T-helper 2 cell treated with Interferon-gamma antibody and Interleukin-4, amounts not matched to agents 100 ng/mL and 5 ng/mL, for 36 hours (primary cell): ENCODE measurements around the gene PLCG2. TPM values are rescaled to one million over a fixed set of nuclear protein-coding genes. Genes with fewer than 3 reads are reported as not detected.
"Not testable (repeated sequence)": the region's sequence is repeated elsewhere in the genome, so short reads cannot be mapped to it uniquely, and the experiment has no call there.

Experiments used
- intact Hi-C: fragments of 100-400 bp; cut with micrococcal nuclease; formaldehyde crosslinking; loops from one replicate; pipeline ENCODE4 v1.15.1; 2023
- total RNA-seq: library from RNA; stranded (reverse); gene quantifications from 2 replicates; pipeline ENCODE4 v1.2.3, GENCODE V29; 2022

Gene PLCG2
- total RNA-seq, 1 donor from 2014 or later = 4.2 TPM

DNA sequence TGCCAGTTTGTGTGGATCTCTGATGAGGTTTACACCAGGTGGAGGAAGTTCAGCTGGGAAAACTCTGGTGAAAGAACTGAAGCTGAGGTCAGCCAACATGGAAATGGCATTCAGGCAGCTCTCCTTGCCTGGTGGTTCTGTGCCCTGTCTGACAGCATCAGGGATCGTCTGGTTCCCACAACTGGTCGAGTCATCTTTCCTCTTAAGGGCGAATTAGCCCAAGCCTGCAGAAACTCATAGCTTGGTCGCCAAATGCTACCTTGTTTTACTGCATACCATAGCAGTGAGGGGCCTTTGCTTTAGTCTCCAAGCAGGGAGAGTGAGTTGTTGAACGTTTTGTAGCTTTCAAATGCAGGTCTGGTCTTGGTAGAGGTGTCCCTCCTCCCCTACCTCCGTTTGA lies 7.2 kb downstream of the PLCG2 start:
- intact Hi-C loops = no loop called here

DNA sequence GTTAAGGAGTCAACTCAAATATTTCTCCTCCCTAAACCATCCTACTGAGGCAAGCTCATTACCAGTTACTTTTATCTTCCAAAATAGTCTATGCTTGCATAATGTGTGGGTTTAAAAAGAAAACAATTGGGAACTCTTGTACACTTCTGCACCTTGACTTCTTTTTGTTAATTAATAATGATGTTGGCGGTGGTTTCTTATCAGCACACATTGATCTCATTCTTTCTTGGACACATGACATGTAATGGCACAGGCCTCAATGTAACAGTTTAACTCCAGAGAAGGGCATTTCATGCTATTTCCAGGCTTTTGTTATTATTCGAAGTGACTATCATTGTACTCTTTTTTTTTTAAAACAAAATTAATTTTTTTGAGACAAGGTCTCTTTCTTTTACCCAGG lies 7.8 kb downstream of the PLCG2 start:
- intact Hi-C loops = no loop called here

GRCh38 chr16:81787659-81788058 lies 8.6 kb downstream of the PLCG2 start:
- intact Hi-C loops = no loop called here

DNA sequence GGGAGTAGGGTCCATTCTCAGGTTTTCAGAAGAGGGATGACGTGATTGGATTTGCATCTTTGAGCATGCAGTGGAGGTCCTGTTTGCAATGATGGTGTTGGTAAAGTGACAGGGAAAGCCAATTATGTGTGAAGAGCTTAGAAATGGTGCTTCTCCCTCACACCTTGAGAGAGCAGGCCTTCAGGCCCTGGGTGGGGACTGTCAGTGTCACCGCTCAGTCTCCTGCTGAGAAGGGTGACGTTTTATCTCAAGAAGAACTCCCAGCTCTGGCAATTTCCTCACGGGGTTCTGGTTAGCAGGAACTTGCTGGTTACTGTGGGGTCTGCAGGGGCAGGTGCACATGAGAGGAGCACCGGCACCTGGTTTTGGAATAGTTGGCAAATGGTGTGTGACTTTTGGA lies 11.2 kb downstream of the PLCG2 start:
- intact Hi-C loops = no loop called here

DNA sequence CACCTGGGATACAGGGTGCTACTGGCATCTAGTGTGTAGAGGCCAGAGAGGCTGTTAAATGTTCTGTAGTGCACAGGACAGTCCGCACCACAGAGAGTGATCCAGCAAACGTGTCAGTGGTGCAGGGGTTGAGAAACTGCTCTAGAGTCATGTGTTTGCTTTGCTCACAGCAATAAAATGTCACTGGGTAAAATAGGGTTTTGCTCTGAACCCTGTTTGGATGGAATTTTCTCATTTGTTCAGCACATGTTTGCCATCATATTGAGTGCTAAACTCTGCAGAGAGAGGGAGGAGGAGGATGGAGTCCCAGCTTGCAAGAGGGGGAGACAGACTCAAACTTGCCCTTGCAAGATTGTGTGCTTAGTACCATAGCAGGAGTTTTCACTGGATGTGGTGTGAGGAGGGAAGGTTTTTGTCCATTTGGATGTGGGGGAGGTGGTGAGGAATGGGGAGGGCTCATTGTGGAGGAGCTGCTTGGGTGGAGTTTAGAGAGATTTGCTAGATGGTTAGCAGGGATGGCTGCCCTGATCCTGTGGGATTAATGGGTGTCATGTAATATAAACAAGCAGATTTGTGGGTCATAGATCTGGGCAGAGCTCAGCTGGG lies 11.8 kb downstream of the PLCG2 start:
- intact Hi-C loops = no loop called here

DNA sequence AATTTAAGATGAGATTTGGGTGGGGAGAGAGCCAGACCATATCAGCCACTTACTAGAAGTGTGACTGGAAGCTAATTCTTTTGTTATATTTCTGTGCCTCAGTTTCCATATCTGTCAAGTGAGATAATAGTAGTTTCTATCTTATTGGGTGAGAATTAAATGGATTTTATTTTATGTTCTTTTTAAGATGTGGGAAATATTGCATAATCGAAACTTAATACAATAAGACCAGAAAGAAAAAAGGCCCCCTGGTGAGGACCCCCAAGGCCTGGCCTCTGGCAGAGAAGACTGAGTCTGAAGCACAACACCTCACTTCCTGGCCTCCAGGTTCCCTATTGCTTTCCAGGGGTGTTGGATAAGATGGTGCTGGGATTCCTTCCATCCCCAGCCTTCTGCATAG lies 13.7 kb downstream of the PLCG2 start:
- intact Hi-C loops = no loop called here

DNA sequence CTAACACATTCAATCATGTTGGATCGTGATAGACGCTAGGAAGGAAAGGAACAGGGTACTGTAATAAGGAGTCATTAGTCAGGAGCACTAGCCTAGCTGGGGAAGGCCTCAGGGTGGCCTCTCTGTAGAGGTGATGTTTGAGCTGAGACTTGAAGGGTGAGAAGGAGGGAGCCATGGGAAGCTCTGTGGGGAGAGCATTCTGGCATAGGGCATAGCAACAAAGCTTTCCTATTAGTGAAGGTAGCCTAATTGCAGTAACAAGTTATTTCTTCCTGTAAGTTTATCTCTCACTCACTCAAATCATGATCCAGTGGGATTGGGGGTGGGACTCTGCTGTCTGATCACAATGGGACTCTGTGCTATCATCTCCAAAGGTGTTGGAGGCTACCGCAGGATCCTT lies 16.1 kb downstream of the PLCG2 start:
- intact Hi-C loops = no loop called here

- intact Hi-C loops = no loop called here
These were observed 16.9 kb downstream of the PLCG2 start for GRCh38 chr16:81796035-81796434.

DNA sequence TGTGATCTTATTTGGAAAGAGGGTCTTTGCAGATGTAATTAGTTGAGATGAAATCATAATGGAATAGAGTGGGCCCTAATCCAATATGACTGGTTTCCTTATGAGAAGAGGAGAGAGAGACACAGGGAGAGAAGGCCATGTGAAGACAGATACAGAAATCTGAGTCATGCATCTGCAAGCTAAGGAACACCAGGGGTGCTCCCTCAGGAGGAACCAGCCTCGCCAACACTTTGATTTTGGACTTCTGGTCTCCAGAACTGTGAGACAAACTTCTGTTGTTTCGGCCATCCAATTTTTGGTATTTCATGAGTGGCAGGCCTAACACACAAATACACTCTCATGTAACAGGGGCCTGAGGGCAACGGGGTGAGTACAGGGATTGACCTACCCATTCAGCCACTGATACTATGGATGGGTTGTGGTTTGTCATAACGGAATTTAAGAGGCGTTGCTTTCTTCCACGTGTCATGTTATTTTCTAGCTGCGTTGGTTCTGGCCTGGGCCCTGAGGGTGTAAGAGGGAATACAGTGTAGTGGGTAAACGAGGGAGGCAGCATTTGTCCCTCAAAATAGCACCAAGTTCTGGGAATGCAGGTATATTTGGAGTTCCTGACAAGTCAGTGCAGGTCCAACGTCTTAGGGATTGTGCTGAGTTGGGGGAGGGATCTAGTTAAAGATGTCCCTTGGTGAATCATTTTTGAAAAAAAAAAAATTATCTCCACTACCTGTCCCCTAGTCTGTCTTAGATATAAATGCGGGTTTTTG lies 17.7 kb downstream of the PLCG2 start:
- intact Hi-C loops = no loop called here

DNA sequence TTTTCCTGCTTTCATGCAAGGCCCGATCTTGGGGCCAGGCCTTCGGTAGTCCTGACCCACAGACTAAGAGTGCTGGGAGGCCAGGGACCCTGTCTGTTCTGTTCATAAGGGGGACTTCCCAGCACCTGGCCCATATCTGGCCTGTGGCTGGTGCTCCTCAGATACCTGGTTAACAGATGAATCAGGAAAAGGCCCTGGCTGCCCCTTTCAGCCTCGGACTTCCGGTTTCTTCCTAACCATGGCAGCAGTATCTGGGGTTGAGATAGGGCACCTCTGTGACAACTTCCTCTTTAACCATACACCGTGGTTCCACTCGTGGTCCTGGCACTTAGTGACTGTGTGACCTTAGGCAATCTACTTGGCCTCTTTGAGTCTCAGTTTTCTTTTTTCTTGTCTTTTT lies 18.4 kb downstream of the PLCG2 start:
- intact Hi-C loops = no loop called here

GRCh38 chr16:81798311-81799137 lies 19.4 kb downstream of the PLCG2 start:
- intact Hi-C loops = no loop called here

- intact Hi-C loops = no loop called here
These were observed 20.0 kb downstream of the PLCG2 start for GRCh38 chr16:81799138-81799504.

GRCh38 chr16:81801724-81802123 lies 22.6 kb downstream of the PLCG2 start:
- intact Hi-C loops = not testable (repeated sequence)

DNA sequence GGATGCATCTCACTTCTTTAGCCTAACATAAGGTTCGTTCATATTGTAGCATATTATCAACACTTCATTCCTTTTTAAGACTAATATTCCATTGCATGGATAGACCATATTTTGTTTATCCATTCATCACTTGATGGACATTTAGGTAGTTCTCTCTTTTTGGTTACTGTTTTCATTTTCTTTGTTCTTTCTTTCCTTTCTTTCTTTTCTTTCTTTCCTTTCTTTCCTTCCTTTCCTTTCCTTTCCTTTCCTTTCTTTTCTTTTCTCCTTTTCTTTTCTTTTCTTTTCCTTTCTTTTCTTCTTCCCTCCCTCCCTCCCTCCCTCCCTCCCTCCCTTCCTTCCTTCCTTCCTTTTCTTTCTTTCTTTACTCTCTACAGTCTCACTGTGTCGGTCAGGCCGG lies 24.2 kb downstream of the PLCG2 start:
- intact Hi-C loops = no loop called here

GRCh38 chr16:81804134-81804610 lies 25.1 kb downstream of the PLCG2 start:
- intact Hi-C loops = no loop called here

DNA sequence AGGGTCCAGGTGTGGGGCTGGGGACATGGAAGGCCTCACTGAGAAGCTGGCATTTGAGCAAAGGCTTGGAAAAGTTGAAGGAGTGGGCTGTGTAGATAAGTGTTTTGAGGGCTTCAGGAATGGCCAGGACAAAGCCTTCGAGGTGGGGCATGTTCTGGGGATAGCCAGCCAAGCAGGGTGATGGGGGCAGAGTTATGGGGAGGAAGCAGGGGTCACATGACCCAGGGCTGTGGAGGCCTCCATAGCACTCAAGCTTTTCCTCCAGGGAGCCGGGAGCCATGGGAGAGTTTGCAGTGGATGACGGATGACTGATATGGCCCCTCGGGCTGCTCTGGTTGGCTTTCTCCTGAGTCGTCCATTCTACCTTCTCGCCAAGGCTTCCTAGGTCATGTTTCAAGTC lies 27.6 kb downstream of the PLCG2 start:
- intact Hi-C loops = no loop called here

DNA sequence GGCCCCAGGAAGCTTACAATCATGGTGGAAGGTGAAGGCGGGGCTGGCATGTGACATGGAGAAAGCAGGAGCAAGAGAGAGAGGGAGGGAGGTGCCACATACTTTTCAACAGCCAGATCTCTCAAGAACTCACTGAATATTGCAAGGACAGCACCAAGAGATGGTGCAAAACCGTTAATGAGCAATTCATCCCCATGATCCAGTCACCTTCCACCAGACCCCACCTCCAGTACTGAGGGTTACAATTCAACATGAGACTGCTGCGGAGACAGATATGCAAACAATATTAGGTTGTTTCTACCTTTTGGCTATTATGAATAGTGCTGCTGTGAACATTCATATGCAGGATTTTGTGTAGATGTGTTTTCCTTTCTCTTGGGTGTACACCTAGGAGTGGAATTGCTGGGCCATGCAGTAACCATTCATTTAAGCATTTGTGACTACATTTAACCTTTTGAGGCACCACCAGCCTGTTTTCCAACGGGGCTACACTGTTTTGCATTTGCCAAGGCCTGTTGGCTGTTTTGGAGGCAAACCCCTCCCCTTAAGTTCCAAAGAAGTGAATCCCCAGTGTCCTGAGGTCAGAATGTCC lies 28.8 kb downstream of the PLCG2 start:
- intact Hi-C loops = no loop called here

GRCh38 chr16:81808933-81809480 lies 29.9 kb downstream of the PLCG2 start:
- intact Hi-C loops = no loop called here

DNA sequence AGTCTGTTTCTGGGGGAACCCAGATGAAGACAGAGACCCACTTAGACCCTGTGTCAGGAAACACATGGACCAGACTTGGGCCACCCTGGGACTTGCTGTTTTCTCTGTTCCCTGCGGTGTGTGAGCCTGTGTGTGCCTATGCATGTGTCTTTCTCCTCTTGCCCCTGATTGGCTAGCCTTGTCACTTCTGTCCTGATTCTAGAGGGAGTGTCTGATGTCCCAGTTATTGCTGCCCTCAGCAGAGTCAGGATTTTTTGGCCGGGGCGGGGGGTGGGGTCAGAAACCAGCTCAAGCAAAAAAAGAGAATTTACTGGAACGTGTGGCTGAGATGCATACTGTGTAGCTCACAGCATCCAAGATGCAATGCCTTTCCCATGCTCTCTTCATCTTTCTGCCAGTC lies 30.5 kb downstream of the PLCG2 start:
- intact Hi-C loops = no loop called here

GRCh38 chr16:81810361-81810760 lies 31.3 kb downstream of the PLCG2 start:
- intact Hi-C loops = no loop called here

- intact Hi-C loops = no loop called here
These were observed 31.9 kb downstream of the PLCG2 start for GRCh38 chr16:81810894-81811538.
